ENCODE measurements around the gene BCR. TPM values are rescaled to one million over a fixed set of nuclear protein-coding genes. Genes with fewer than 3 reads are reported as not detected.

The BCR gene
- polyA plus RNA-seq, 1 donor, result 13.9 TPM

- no peak for DNase-seq (ENCODE audit: low read depth)
Observed at GRCh38 chr22:23230348-23231068, 50.2 kb downstream of the BCR start.

GRCh38 chr22:23231471-23232093 is 51.3 kb downstream of the BCR start:
- DNase-seq (ENCODE audit: low read depth), result no peak

GRCh38 chr22:23232094-23232905 is 52.0 kb downstream of the BCR start:
- DNase-seq (ENCODE audit: low read depth), result no peak

DNA sequence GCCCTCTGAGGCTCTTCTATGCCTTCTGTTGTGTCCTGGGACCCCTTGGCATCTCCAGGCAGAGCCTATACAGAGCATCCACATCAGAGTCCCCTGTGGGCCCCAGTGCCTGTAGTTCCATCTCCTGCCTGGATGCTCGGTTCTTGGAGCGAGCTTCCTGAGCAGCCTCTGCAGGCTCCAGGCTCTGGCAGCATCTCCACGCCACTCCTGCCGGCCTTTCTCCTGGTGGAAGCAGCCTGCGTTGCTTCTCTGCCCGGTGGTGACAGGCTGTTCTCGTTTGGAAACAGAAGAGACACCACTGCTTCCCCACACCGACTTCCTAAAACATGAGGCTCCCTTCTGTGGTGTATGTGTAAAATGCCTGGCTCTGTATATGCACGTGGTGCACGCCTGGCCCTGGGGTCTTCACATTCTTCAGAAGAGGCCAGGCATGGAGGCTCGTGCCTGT is 52.8 kb downstream of the BCR start:
- DNase-seq (ENCODE audit: low read depth), result no peak

DNA sequence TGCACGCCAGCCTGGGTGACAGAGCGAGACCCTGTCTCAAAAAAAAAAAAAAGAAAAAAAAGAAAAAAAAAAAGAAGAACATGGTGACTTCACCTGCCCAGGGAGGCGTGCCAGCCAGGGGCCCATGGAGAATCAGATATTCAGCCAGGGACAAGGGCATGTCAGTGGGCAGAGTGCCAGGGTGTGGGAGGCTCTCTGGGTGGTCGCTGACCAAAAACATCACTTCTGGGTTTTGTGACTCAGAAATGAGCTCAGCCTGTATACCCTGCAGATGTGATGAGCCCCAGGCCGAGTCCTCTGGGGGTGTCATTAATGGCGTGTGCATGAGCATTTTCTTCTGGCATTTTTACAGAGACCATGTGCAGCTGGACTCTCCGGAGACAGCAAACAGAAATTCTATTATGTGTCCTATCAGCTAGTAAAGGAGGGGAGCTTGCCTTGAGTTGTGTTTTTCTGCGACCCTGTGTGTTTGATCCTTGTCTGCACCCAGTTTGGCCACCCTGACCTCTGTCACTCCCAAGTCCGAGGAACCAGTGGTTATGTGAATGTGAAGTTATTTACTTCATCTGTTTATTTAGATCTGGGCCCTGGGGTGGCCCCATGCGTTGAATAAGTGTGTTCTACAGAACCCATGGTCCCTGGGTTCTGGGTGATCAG is 53.6 kb downstream of the BCR start:
- no peak for DNase-seq (ENCODE audit: low read depth)

DNA sequence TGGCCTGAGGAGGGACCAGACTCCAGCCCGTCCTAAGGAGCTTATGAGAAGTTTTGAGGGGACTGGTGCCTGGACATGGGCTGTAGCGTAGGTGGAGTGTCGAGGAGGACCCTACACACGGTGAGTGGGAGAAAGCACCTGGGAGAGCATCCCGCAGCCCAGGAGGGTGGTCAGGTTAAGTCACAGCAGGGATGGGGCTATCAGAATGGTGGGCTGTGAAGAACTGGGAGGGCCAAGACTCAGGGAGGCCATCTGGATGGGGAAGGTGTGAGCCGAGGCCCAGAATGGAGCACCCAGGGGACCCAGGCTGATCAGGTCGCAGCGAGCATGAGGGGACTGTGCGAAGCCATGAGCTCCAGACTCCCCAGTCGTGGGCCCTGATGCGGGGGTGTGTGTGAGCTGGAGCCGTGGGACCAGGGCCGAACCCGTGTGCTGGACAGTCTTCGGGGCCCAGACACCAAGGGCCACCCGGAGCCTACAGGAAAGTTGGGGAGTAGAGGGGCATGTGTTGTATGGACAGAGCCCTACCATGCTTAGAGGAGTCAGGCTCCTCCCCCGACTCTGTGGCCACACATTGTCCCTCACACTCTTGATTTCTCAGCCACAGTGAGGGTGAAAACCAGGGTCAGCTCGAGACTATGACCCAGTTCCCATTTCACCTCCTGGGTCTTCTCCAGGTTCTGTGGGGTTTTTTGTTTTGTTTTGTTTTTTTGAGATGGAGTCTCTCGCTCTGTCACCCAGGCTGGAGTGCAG is 54.3 kb downstream of the BCR start:
- no peak for DNase-seq (ENCODE audit: low read depth)

- DNase-seq (ENCODE audit: low read depth), result no peak
Observed at GRCh38 chr22:23235425-23235824, 55.1 kb downstream of the BCR start.

- no peak for DNase-seq (ENCODE audit: low read depth)
Observed at GRCh38 chr22:23236026-23236425, 55.7 kb downstream of the BCR start.

- DNase-seq (ENCODE audit: low read depth), result no peak
Observed at GRCh38 chr22:23236440-23237184, 56.3 kb downstream of the BCR start.

GRCh38 chr22:23237201-23237798 is 57.0 kb downstream of the BCR start:
- DNase-seq (ENCODE audit: low read depth), result peak; percentile 73

- no peak for DNase-seq (ENCODE audit: low read depth)
Observed at GRCh38 chr22:23237841-23238240, 57.5 kb downstream of the BCR start.

- no peak for DNase-seq (ENCODE audit: low read depth)
Observed at GRCh38 chr22:23238707-23239106, 58.4 kb downstream of the BCR start.

DNA sequence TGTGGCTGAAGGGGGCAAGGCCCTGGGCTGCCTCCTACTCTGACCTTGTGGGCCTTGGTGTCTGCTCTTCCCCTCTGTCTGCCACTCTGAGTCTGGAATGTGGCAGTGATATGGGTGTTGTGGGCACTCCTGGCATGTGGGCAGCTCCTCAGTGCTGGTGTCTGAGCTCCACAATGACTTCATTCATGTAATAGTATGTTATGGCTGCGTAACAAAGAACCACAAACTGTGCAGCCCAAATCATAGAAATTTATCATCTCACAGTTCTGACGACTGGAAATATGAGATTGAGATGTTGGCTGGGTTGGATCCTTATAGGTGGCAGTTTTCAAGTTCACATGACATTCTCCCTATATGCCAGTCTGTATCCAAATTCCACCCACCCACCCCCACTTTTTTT is 59.1 kb downstream of the BCR start:
- no peak for DNase-seq (ENCODE audit: low read depth)

DNA sequence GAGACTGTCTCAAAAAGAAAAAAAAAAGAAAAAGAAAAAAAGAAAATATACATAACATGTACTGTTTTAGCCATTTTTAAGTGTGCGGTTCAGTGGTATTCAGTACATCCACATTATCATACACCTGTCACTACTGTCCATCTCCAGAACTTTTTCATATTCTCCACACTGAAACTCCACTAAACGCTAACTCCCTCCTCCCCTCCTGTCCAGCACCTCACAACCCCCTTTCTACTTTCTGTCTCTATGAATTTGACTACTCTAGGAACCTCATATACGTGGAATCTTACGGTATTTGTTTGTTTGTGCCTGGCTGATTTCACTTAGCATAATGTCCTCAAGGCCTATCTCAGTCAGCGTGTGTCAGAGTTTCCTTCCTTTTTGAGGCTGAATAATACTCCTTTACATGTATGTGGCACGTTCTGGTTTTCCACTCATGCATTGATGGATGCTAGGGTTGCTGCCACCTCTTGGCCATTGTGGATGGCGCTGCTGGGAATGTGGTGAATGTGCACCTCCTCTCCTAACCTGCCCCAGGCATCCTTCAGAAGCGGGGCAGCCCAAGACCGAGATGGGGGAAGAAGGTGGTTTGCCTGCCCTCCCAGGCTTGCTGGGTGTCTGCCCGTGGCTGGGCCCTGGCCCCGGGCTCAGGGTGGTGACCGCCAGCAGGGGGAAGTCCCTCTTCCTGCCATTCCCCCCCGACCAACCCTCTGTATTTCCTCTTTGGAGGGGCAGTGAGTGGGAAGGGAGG is 60.5 kb downstream of the BCR start:
- DNase-seq (ENCODE audit: low read depth), result no peak

DNA sequence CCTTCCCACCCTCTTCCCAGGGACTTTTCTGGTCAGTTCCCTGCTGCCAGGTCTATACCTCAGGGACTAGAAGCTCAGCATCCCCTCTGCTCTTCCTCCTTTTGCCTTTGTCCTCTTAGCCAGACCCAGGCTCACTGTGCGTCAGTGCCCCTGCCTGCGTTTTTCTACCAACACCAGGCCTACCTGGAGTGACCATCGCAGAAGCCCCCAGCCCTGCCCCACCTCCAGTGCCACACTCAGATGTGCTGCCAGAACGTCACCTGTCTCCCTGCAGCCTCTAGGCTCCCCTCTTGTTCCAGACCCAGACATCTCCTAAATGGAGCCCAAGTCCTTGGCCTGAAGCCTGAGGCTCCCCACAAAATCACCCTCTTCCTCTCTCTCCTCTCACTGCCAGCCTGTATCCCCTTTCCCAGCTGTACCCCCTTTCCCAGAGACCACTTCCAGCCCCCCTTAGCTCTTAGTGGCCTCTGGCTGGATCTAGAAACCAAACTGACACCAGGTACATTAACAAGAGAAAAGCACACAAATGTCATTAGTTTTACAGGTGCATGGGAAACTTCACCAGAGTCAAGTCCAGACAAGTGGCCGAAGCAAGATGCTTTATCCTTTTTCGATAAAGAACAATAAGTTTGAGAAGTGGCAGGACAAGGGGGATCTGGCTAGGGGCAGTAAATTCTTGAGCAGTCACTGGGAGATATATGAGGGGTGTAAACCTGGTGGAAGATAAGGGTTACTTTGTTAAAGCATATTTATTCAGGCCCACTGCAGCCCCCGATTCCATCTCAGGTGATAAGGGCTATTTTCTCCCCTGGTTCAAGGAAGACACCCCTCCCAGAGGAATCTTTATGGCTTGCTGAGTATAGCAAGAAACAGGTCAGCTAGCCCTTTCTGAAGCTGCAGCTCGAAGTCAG is 61.5 kb downstream of the BCR start:
- no peak for DNase-seq (ENCODE audit: low read depth)

GRCh38 chr22:23242473-23243001 is 62.2 kb downstream of the BCR start:
- no peak for DNase-seq (ENCODE audit: low read depth)

DNA sequence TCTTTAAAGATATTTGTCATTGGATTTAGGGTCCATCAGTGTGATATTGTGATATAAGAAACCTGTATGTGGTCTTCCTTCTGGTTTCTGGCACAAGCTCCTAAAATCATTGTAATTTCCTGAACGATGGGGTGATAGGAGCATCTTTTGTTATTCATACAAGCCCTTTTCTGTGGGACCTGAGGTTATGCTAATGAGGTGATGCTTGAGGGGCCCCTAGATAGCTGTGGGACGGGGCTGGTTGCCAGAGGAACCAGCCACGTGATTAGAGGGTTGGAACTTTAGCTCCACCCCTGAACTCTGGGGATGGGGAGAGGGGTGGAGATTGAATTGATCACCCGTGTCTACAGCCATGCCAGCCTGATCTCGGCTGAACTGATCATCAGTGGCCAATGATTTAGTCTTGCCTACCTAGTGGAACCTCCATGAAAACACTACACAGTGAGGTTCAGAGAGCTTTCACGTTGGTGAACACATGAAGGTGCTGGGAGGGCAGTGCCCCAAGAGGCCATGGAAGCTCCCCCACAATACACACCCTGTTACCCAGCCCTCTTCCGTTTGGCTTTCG is 62.8 kb downstream of the BCR start:
- no peak for DNase-seq (ENCODE audit: low read depth)
